Heart right ventricle (tissue), 16 donors: ENCODE results near the gene NIPAL1. TPM values are rescaled to one million over a fixed set of nuclear protein-coding genes. Genes with fewer than 3 reads are reported as not detected.

Source experiments
- ATAC-seq, 8 donors: fragments of 200-7000 bp; cut with Tn5 transposase; one replicate each; pipeline ENCODE4 v1.9.1; 2020; ENCODE audit warnings: mild to moderate bottlenecking in 8 of 8, moderate library complexity in 8 of 8, moderate number of reproducible peaks in 1 of 8
- DNase-seq, 2 donors: peaks; one replicate each; pipeline ENCODE4 v3.0.0-alpha.2; 2020
- H3K27ac ChIP-seq, 10 donors: fragments of 200-600 bp; sonication (generic) in 2 of 10; one replicate each; pipeline versions ENCODE4 v1.5.0 to v1.8.0; 2020 to 2022; ENCODE audit warnings: mild to moderate bottlenecking in 3 of 10
- H3K27me3 ChIP-seq, 7 donors: fragments of 200-600 bp; one replicate each; pipeline ENCODE4 v1.8.0; 2021 to 2022; ENCODE audit warnings: mild to moderate bottlenecking in 2 of 7
- H3K36me3 ChIP-seq, 9 donors: fragments of 200-600 bp; sonication (generic) in 1 of 9; one replicate each; pipeline versions ENCODE4 v1.5.0 to v1.8.0; 2020 to 2022; ENCODE audit warnings: mild to moderate bottlenecking in 2 of 9
- H3K4me1 ChIP-seq, 9 donors: fragments of 200-600 bp; sonication (generic) in 1 of 9; one replicate each; pipeline versions ENCODE4 v1.5.0 to v1.8.0; 2020 to 2022; ENCODE audit warnings: mild to moderate bottlenecking in 4 of 9
- H3K4me3 ChIP-seq, 10 donors: fragments of 200-600 bp; sonication (generic) in 2 of 10; one replicate each; pipeline versions ENCODE4 v1.5.0 to v1.8.0; 2020 to 2022; ENCODE audit warnings: mild to moderate bottlenecking in 7 of 10, moderate library complexity in 2 of 10
- H3K9me3 ChIP-seq, 11 donors: fragments of 200-600 bp in 10 of 11; sonication (generic) in 2 of 11; one replicate each; pipeline versions ENCODE4 v1.5.0 to v1.8.0; 2013 to 2022; ENCODE audit warnings: mild to moderate bottlenecking in 2 of 11, control low read depth in 1 of 11, moderate library complexity in 1 of 11
- CTCF ChIP-seq, 9 donors: fragments of 200-600 bp; sonication (generic) in 2 of 9; IDR thresholded peaks; one replicate each; pipeline versions ENCODE4 v1.5.0 to v1.8.0; 2021 to 2022; ENCODE audit warnings: antibody characterized with exemption in 9 of 9, mild to moderate bottlenecking in 5 of 9, moderate library complexity in 1 of 9
- WGBS, 2 donors: extraction: QIAGEN DNeasy Blood & Tissue Kit; methylation state at CpG; one replicate each; pipeline ENCODE4 v1.1.7; 2013; ENCODE audit warnings: inconsistent platforms in 1 of 2; 5-methylcytosine and 5-hydroxymethylcytosine counted together
- intact Hi-C, 10 donors: fragments of 100-400 bp; cut with DNase I; formaldehyde crosslinking; loops; one replicate each; pipeline versions ENCODE4 v1.11.1 to v1.14.2; 2022
- polyA plus RNA-seq, 2 donors: library from polyadenylated mRNA; stranded (reverse); fragments of 200-250 nt; gene quantifications; one replicate each; pipeline ENCODE4 v1.2.3, GENCODE V29; 2013
- total RNA-seq, 10 donors: library from RNA; stranded (reverse); fragmentation: NEBNext Ultra II Directional in 3 of 10; extraction: Animal tissue kit (Norgen Biotek cat#: 25700) in 3 of 10; gene quantifications; one replicate each; pipeline versions ENCODE4 v1.2.1 to v1.2.4, GENCODE V29; 2021 to 2023
- donor health status: Arrhythmogenic right ventricular cardiomyopathy.
- donor health status: ischemic (EF 13 %, LVEDD 7.1; RV severe dilation, severe dysfunction).
- donor health status: healthy with polysubstance abuse.
- donor health status: DM: no; HTN: yes; CAD: no.
- donor health status: DM: no; HTN: no; CAD: no.
- donor health status: ischemic (EF 25% LVEDD 6.9; RV normal size, moderate dysfunction).
- donor health status: ischemic (EF 25% LVEDD 5.7; RV mildly dilated, moderate dysfunction).
- donor health status: healthy.
- donor health status: DM: yes; HTN: yes; CAD: no.
- donor health status: Ischemic cardiomyopathy.
- donor health status: ischemic (EF 35%, LVEDD 5.7; RV mildly dilated, moderate dysfunction).
- donor health status: nonischemic (EF 11% LVEDD 7.7; RV severe dilation, severe dysfunction).
- donor health status: DM: yes; HTN: yes; CAD: no.
- donor health status: PGD.
- donor health status: ischemic (EF 29% LVEDD 5.4; RV normal size, mild dysfunction).
- donor health status: nonischemic (EF 23%, LVEDD 6.1; RV moderate dilation, normal function).

NIPAL1 gene
- total and polyA plus RNA-seq, 12 donors = 0.04 to 1.4 (median 0.45) TPM

GRCh38 chr4:48051078-48051477, 34.5 kb downstream of the NIPAL1 start:
- WGBS, 2 donors = 89 to 90% methylated on average over 1 of the region's 1 CpG
- Histone ChIP-seq H3K4me1 (peaks cover 0 to 24% (median 6%) of the 10 kb centered on the region in 9 donors), H3K36me3 (no peaks in the 10 kb centered on the region), H3K27ac (no peak overlapping the region), H3K4me3 (no peak overlapping the region), H3K27me3 (peaks cover 0 to 53% (median 0%) of the 10 kb centered on the region in 7 donors), H3K9me3 (no peaks in the 10 kb centered on the region)
- TF ChIP-seq CTCF (IDR thresholded peaks at IDR 0.05) = no peak
- no peak for ATAC-seq
- DNase-seq = no peak
- intact Hi-C loops = no loop called here

DNA sequence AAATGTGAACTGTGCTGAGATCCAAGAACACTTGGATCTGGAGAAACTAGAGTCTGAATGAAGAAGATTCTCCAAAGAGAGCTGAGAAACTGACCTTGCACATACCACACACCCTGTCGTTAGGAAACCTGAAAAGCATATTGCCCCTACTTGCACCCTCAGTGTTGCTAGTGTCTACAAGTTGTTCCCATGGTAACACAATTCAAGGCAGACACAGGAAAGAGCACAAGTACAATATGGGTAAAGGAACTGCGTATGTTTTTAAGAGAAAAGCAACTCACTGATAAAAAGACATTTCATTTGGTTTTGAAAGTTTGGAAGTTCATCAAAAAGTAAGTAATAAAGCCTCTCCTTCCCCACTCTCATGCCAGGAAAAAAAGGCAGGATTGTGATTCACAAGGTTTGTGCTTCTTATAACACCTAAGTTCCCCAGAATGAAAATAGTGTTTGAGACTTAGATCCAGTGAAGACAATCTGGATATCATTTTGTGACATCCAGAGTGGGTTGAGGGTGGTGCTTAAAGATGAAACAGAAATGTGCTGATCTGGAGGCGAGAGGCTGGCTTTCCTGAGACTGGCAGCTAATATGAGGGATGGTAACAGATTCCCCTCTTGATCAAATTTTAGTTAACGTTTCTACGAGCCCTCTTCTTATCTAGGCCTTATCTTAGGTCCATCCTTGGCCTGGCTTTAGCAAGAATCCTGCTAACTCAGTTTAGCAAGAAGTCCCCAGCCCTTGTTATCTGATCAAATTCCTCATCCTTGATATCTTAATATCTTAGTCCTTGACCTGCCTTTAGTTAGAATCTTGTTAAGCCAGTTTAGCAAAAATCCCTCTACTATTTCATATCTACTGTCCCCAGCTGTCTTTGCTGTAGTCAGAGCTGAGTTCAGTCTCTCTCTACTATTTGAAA, 42.3 kb downstream of the NIPAL1 start:
- intact Hi-C loops = no loop called here
- DNase-seq (no peak), ATAC-seq (no peak)
- H3K4me3 ChIP-seq = no peak overlapping the region
- no peaks in the 10 kb centered on the region for H3K36me3 ChIP-seq
- H3K27me3 ChIP-seq = no peaks in the 10 kb centered on the region
- 66 to 72% methylated on average over 5 of the region's 5 CpGs for WGBS, 2 donors
- no peak for TF ChIP-seq CTCF (IDR thresholded peaks at IDR 0.05)
- H3K4me1 ChIP-seq = no peaks in the 10 kb centered on the region
- H3K9me3 ChIP-seq = peaks cover 0 to 4% (median 0%) of the 10 kb centered on the region in 11 donors
- no peak overlapping the region for H3K27ac ChIP-seq

GRCh38 chr4:48064349-48064748, 47.8 kb downstream of the NIPAL1 start:
- no peak for DNase-seq
- Histone ChIP-seq H3K36me3 (no peaks in the 10 kb centered on the region), H3K4me1 (no peaks in the 10 kb centered on the region), H3K27me3 (no peaks in the 10 kb centered on the region), H3K4me3 (no peak overlapping the region), H3K27ac (no peak overlapping the region), H3K9me3 (peaks cover 0 to 4% (median 0%) of the 10 kb centered on the region in 11 donors)
- TF ChIP-seq CTCF (IDR thresholded peaks at IDR 0.05) = no peak
- 82% methylated on average over 3 of the region's 3 CpGs for WGBS, 2 donors
- ATAC-seq = no peak
- intact Hi-C loops = no loop called here

- ATAC-seq (no peak), DNase-seq (no peak)
- Histone ChIP-seq H3K9me3 (peaks cover 0 to 4% (median 0%) of the 10 kb centered on the region in 11 donors), H3K4me3 (no peak overlapping the region), H3K27me3 (no peaks in the 10 kb centered on the region), H3K4me1 (no peaks in the 10 kb centered on the region), H3K36me3 (no peaks in the 10 kb centered on the region), H3K27ac (no peak overlapping the region)
- WGBS, 2 donors = 82 to 97% methylated on average over 1 of the region's 1 CpG
- intact Hi-C loops = no loop called here
- TF ChIP-seq CTCF (IDR thresholded peaks at IDR 0.05) = no peak
Observed at GRCh38 chr4:48065587-48066052, 49.0 kb downstream of the NIPAL1 start.
